Fibroblast of mammary gland (primary cell): ENCODE results near the gene ZNF300.
A peak's percentile ranks its signal among the peaks of the same experiment; 100 is the strongest.

Source experiments
- DNase-seq: peaks from one replicate; pipeline ENCODE4 v3.0.0-alpha.2; 2010; ENCODE audit warnings: low read depth
- H3K4me3 ChIP-seq: 2 replicates; pipeline ENCODE4 v1.5.1; 2011; ENCODE audit warnings: low read depth, mild to moderate bottlenecking, low read length, moderate library complexity; ENCODE audit not compliant: control insufficient read depth
- TF ChIP-seq, protein P1 (sequence below): conservative IDR thresholded peaks from 2 replicates; pipeline ENCODE4 v1.5.1; 2011; ENCODE audit warnings: low read depth, low read length, inconsistent platforms; ENCODE audit not compliant: control insufficient read depth, insufficient read depth

ZNF300 gene

DNA sequence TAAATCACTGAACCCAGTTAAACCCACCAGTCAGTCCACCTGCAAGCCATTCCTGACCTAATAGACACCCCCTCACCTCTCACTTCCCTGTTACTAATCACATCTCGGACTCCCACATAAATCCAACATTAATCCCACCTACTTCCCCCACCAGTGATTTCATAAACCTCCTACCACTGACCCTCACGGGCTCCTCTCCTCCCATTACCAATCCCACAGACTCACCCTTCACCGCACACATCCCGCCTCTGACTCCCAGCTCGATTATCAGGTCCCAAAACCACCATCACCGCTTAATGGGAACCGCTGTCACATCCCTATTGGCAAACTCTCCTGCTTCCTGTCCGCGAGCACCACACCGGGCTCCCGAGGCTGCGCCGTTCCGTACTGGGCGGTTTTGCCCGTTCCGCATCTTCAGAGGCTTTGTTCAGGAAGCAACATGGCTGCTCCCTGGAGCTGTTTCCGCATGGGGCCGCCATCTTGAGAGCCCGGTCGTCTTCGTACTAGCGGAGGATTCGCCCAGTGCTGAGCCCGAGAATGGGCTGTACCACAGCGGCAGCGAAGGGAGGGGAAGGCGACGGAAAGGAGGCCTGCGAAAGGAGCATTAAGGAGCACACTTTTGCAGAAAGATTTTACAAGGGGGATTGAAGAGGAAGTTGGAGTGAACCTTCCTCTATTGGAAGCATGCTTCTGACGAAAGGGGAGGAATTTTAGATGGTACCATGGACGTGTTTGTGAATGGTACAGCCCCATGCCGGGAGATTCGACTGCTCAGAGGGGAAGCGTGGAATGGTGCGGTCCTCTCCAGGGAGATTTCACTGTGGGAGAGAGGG, at the start of gene ZNF300:
Gene ZNF300 (minus strand): TSS at position 502 of the 833 bp plus-strand sequence. CDS start 1,825 bp downstream, outside the sequence.
- TF ChIP-seq, protein P1, sequence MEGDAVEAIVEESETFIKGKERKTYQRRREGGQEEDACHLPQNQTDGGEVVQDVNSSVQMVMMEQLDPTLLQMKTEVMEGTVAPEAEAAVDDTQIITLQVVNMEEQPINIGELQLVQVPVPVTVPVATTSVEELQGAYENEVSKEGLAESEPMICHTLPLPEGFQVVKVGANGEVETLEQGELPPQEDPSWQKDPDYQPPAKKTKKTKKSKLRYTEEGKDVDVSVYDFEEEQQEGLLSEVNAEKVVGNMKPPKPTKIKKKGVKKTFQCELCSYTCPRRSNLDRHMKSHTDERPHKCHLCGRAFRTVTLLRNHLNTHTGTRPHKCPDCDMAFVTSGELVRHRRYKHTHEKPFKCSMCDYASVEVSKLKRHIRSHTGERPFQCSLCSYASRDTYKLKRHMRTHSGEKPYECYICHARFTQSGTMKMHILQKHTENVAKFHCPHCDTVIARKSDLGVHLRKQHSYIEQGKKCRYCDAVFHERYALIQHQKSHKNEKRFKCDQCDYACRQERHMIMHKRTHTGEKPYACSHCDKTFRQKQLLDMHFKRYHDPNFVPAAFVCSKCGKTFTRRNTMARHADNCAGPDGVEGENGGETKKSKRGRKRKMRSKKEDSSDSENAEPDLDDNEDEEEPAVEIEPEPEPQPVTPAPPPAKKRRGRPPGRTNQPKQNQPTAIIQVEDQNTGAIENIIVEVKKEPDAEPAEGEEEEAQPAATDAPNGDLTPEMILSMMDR, result no peak
- peak; percentile 94 for DNase-seq
- H3K4me3 ChIP-seq, result peak within 1 kb of the TSS; percentile 82

DNA sequence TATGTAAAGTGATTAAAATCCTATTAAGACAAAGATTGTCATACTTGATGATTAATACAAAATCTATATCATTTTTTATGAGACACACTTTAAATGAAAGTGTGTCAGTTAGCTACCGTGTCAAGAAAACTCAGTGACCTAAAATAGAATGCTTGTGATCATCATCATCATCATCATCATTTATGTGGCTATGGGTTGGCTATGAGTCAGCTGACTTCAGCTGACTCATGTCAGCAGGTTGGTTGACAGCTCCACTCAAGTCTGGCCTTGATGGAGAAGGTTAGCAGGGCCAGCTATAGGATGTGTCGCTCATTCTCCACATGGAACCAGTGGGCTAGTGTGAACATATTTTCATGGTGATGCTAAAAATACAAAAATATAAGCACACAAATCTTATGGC, 43.8 kb upstream of the ZNF300 start:
- H3K4me3 ChIP-seq, result no peak overlapping the region

DNA sequence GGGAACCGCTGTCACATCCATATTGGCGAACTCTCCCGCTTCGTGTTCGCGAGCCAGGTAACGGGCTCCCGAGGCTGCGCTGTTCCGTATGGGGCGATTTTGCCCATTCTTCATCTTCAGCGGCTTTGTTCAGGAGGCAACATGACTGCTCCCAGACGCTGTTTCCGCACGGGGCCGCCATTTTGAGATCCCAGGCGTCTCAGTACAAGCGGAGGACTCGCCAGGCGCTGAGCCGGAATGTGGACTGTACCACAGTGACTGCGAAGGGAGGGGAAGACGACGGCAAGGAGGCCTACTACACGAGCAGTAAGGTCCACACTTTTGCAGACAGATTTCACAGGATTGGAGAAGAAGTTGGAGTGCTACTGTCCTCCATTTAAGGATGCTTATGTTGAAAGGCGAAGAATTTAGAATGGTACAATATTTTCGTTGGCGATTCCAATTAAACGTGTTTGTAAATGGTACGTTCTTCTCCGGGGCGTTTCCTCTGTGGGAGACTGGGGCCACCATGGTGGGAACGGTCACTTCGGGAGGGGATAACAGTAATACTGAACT, 41.6 kb upstream of the ZNF300 start:
- peak overlapping the region; percentile 70 for H3K4me3 ChIP-seq
- peak; percentile 91 for DNase-seq
- TF ChIP-seq, protein P1, result no peak

More for the DNA sequence above, 43.8 kb upstream of the ZNF300 start:
- TF ChIP-seq, protein P1, result no peak
- DNase-seq, result peak; percentile 4

DNA sequence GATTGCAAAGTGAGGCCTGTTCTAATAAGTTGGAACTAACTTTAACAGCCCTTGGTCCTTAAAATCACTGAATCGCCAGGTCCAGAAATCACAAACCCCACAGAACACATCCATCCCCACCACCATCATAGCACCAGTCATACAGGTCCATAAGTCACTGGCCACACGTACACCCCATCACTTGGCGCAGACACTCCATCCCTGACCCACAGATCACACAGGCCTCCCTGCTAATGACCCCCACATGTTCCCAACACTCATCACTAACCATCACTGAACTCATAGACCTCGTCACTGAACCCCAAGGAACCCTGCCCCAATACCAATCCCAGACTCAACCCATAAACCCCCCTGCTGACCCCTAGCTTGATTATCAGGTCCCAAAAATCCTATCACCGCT, 41.2 kb upstream of the ZNF300 start:
- DNase-seq, result peak; percentile 38
- TF ChIP-seq, protein P1, result no peak
- peak overlapping the region; percentile 70 for H3K4me3 ChIP-seq

DNA sequence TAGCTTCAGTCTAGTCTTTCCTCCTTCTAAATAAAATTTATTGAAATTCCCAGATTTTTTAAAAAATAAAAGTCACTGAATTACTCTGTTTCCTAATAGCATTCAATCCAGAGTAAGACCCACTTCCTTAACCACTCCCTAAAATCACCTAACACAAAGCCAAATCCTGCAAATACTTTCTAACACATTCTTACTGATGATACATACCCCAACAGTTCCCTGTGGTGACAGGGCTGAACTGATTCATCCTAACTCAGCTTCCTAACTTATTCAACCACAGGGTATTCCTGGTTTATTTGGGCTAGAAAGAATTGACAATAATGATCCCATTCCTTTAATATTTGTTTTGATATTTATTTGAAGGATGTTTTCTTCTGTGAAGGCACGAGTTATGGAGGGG, 40.7 kb upstream of the ZNF300 start:
- H3K4me3 ChIP-seq, result peak overlapping the region; percentile 70
- TF ChIP-seq, protein P1, result no peak
- DNase-seq, result peak; percentile 59

DNA sequence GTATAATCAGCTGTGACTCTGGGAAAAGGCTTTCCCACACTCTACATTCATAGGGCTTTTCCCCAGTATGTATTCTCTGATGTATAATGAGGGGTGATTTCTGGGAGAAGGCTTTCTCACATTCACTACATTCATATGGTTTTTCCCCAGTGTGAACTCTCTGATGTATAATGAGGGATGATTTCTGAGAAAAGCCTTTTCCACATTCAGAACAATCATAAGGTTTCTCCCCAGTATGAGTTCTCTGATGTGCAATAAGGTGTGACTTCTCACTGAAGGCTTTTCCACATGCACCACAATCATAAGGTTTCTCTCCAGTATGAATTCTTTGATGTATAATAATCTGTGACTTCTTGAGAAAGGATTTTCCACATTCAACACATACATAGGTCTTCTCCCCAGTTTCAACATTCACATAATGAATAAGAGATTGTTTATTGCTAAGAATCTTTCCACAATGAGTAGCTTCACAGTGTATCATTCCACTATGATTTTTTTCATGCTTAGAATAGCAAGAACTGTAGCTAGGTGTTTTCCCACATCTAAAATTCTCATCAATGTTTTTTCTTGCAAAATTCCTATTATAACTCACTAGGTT, 26.7 kb upstream of the ZNF300 start:
- H3K4me3 ChIP-seq, result no peak overlapping the region
- peak; percentile 5 for DNase-seq
- TF ChIP-seq, protein P1, result no peak
